Immature natural killer cell (primary cell): Measurements from ENCODE around the gene SYNPR. TPM values are rescaled to one million over a fixed set of nuclear protein-coding genes. Genes with fewer than 3 reads are reported as not detected.

Experiments used
- DNase-seq, 3 donors: peaks; one replicate each; pipeline ENCODE4 v3.0.0; 2022; ENCODE audit warnings: mixed read lengths in 1 of 3
- H3K27ac Mint-ChIP-seq, 6 donors: one replicate each; pipeline ENCODE4 v1.8.0; 2020; ENCODE audit warnings: mixed read lengths in 6 of 6, mild to moderate bottlenecking in 5 of 6, inconsistent platforms in 4 of 6, moderate library complexity in 3 of 6
- H3K27me3 Mint-ChIP-seq, 3 donors: one replicate each; pipeline ENCODE4 v1.8.0; 2020 to 2021; ENCODE audit warnings: low read depth in 3 of 3, mild to moderate bottlenecking in 3 of 3, mixed read lengths in 3 of 3, moderate library complexity in 3 of 3, inconsistent platforms in 1 of 3
- H3K36me3 Mint-ChIP-seq, 3 donors: one replicate each; pipeline ENCODE4 v1.8.0; 2020; ENCODE audit warnings: mixed read lengths in 3 of 3, inconsistent platforms in 2 of 3, mild to moderate bottlenecking in 2 of 3
- H3K4me1 Mint-ChIP-seq, 2 donors: one replicate each; pipeline ENCODE4 v1.8.0; 2020; ENCODE audit warnings: inconsistent platforms in 2 of 2, mild to moderate bottlenecking in 2 of 2, mixed read lengths in 2 of 2, moderate library complexity in 1 of 2
- H3K4me3 Mint-ChIP-seq, 5 donors: one replicate each; pipeline ENCODE4 v1.8.0; 2020; ENCODE audit warnings: mild to moderate bottlenecking in 5 of 5, mixed read lengths in 5 of 5, inconsistent platforms in 3 of 5, moderate library complexity in 3 of 5
- H3K9me3 Mint-ChIP-seq, 6 donors: one replicate each; pipeline ENCODE4 v1.8.0; 2020; ENCODE audit warnings: mild to moderate bottlenecking in 6 of 6, mixed read lengths in 6 of 6, inconsistent platforms in 4 of 6, moderate library complexity in 3 of 6
- polyA plus RNA-seq, 3 donors: library from polyadenylated mRNA; unstranded; fragments of 300-500 nt; fragmentation: Illumina TruSeq; gene quantifications; one replicate each; pipeline ENCODE4 v1.2.3, GENCODE V29; 2021

The SYNPR gene
- polyA plus RNA-seq, 3 donors from 2014 or later: not detected

GRCh38 chr3:63365671-63366070 lies 87.6 kb downstream of the SYNPR start:
- no peak overlapping the region for H3K27ac Mint-ChIP-seq
- no peak overlapping the region for H3K4me3 Mint-ChIP-seq
- H3K36me3 Mint-ChIP-seq: no peaks in the 10 kb centered on the region
- peaks cover 0 to 3% (median 1%) of the 10 kb centered on the region in 3 donors for H3K27me3 Mint-ChIP-seq
- H3K4me1 Mint-ChIP-seq: no peaks in the 10 kb centered on the region
- H3K9me3 Mint-ChIP-seq: peaks cover 0 to 6% (median 0%) of the 10 kb centered on the region in 6 donors
- DNase-seq: no peak

GRCh38 chr3:63370094-63370493 lies 92.0 kb downstream of the SYNPR start:
- Mint-ChIP-seq H3K36me3 (no peaks in the 10 kb centered on the region), H3K4me1 (no peaks in the 10 kb centered on the region), H3K9me3 (peaks cover 0 to 9% (median 0%) of the 10 kb centered on the region in 6 donors), H3K27ac (no peak overlapping the region), H3K27me3 (no peaks in the 10 kb centered on the region), H3K4me3 (no peak overlapping the region)
- no peak for DNase-seq

- H3K27ac Mint-ChIP-seq: no peak overlapping the region
- no peaks in the 10 kb centered on the region for H3K36me3 Mint-ChIP-seq
These were observed 104.9 kb downstream of the SYNPR start for GRCh38 chr3:63383040-63383439.

GRCh38 chr3:63384382-63384781 lies 106.3 kb downstream of the SYNPR start:
- no peak overlapping the region for H3K27ac Mint-ChIP-seq

More at GRCh38 chr3:63383040-63383439, 104.9 kb downstream of the SYNPR start:
- Mint-ChIP-seq H3K9me3 (peaks cover 0 to 8% (median 2%) of the 10 kb centered on the region in 6 donors), H3K27me3 (peaks cover 0 to 2% (median 0%) of the 10 kb centered on the region in 3 donors), H3K4me3 (no peak overlapping the region), H3K4me1 (no peaks in the 10 kb centered on the region)
- DNase-seq: no peak

GRCh38 chr3:63385629-63386028 lies 107.5 kb downstream of the SYNPR start:
- Mint-ChIP-seq H3K4me3 (no peak overlapping the region), H3K27ac (no peak overlapping the region), H3K36me3 (no peaks in the 10 kb centered on the region), H3K4me1 (no peaks in the 10 kb centered on the region), H3K27me3 (peaks cover 0 to 2% (median 0%) of the 10 kb centered on the region in 3 donors), H3K9me3 (peaks cover 0 to 11% (median 2%) of the 10 kb centered on the region in 6 donors)
- DNase-seq: no peak

More at GRCh38 chr3:63384382-63384781, 106.3 kb downstream of the SYNPR start:
- H3K36me3 Mint-ChIP-seq: no peaks in the 10 kb centered on the region
- no peaks in the 10 kb centered on the region for H3K4me1 Mint-ChIP-seq
- no peak for DNase-seq
- H3K9me3 Mint-ChIP-seq: peaks cover 0 to 8% (median 2%) of the 10 kb centered on the region in 6 donors
- no peak overlapping the region for H3K4me3 Mint-ChIP-seq
- H3K27me3 Mint-ChIP-seq: peaks cover 0 to 2% (median 0%) of the 10 kb centered on the region in 3 donors

- H3K4me1 Mint-ChIP-seq: no peaks in the 10 kb centered on the region
- H3K27me3 Mint-ChIP-seq: peaks cover 0 to 2% (median 0%) of the 10 kb centered on the region in 3 donors
- no peak overlapping the region for H3K27ac Mint-ChIP-seq
- no peak overlapping the region for H3K4me3 Mint-ChIP-seq
- DNase-seq: no peak
- H3K36me3 Mint-ChIP-seq: no peaks in the 10 kb centered on the region
- peaks cover 0 to 11% (median 2%) of the 10 kb centered on the region in 6 donors for H3K9me3 Mint-ChIP-seq
These were observed 108.5 kb downstream of the SYNPR start for GRCh38 chr3:63386568-63386967.

- H3K36me3 Mint-ChIP-seq: no peaks in the 10 kb centered on the region
- no peak for DNase-seq
- H3K9me3 Mint-ChIP-seq: peaks cover 0 to 11% (median 1%) of the 10 kb centered on the region in 6 donors
- H3K27ac Mint-ChIP-seq: no peak overlapping the region
- H3K4me1 Mint-ChIP-seq: no peaks in the 10 kb centered on the region
- H3K27me3 Mint-ChIP-seq: peaks cover 0 to 2% (median 0%) of the 10 kb centered on the region in 3 donors
- H3K4me3 Mint-ChIP-seq: no peak overlapping the region
These were observed 109.5 kb downstream of the SYNPR start for GRCh38 chr3:63387568-63387967.

- peaks cover 0 to 2% (median 0%) of the 10 kb centered on the region in 3 donors for H3K27me3 Mint-ChIP-seq
- no peak overlapping the region for H3K27ac Mint-ChIP-seq
- H3K4me1 Mint-ChIP-seq: no peaks in the 10 kb centered on the region
- H3K4me3 Mint-ChIP-seq: no peak overlapping the region
- DNase-seq: no peak
- H3K9me3 Mint-ChIP-seq: peaks cover 0 to 7% (median 1%) of the 10 kb centered on the region in 6 donors
- H3K36me3 Mint-ChIP-seq: no peaks in the 10 kb centered on the region
These were observed 112.7 kb downstream of the SYNPR start for GRCh38 chr3:63390710-63391230.

- Mint-ChIP-seq H3K4me1 (no peaks in the 10 kb centered on the region), H3K36me3 (no peaks in the 10 kb centered on the region), H3K4me3 (no peak overlapping the region), H3K27me3 (no peaks in the 10 kb centered on the region), H3K9me3 (peaks cover 0 to 10% (median under 1%) of the 10 kb centered on the region in 6 donors), H3K27ac (no peak overlapping the region)
- DNase-seq: no peak
These were observed 117.9 kb downstream of the SYNPR start for GRCh38 chr3:63395960-63396359.

GRCh38 chr3:63400246-63400860 lies 122.2 kb downstream of the SYNPR start:
- Mint-ChIP-seq H3K9me3 (peaks cover 0 to 14% (median under 1%) of the 10 kb centered on the region in 6 donors), H3K4me1 (no peaks in the 10 kb centered on the region), H3K36me3 (no peaks in the 10 kb centered on the region), H3K27me3 (peaks cover 0 to 3% (median 0%) of the 10 kb centered on the region in 3 donors), H3K27ac (no peak overlapping the region), H3K4me3 (no peak overlapping the region)
- DNase-seq: no peak

- Mint-ChIP-seq H3K36me3 (no peaks in the 10 kb centered on the region), H3K27ac (no peak overlapping the region), H3K9me3 (peaks cover 0 to 5% (median 0%) of the 10 kb centered on the region in 6 donors), H3K4me3 (no peak overlapping the region), H3K27me3 (peaks cover 0 to 3% (median 0%) of the 10 kb centered on the region in 3 donors), H3K4me1 (no peaks in the 10 kb centered on the region)
- no peak for DNase-seq
These were observed 127.8 kb downstream of the SYNPR start for GRCh38 chr3:63405882-63406281.

GRCh38 chr3:63413523-63413922 lies 135.4 kb downstream of the SYNPR start:
- H3K27ac Mint-ChIP-seq: no peak overlapping the region
- H3K36me3 Mint-ChIP-seq: no peaks in the 10 kb centered on the region
- no peak for DNase-seq
- peaks cover 0 to 1% (median 0%) of the 10 kb centered on the region in 3 donors for H3K27me3 Mint-ChIP-seq
- no peaks in the 10 kb centered on the region for H3K4me1 Mint-ChIP-seq
- no peak overlapping the region for H3K4me3 Mint-ChIP-seq
- H3K9me3 Mint-ChIP-seq: peaks cover 0 to 8% (median 1%) of the 10 kb centered on the region in 6 donors

- Mint-ChIP-seq H3K27me3 (peaks cover 0 to 1% (median 0%) of the 10 kb centered on the region in 3 donors), H3K4me1 (no peaks in the 10 kb centered on the region), H3K36me3 (no peaks in the 10 kb centered on the region), H3K9me3 (peaks cover 0 to 8% (median 0%) of the 10 kb centered on the region in 6 donors), H3K27ac (no peak overlapping the region), H3K4me3 (no peak overlapping the region)
- no peak for DNase-seq
These were observed 136.5 kb downstream of the SYNPR start for GRCh38 chr3:63414607-63415006.

GRCh38 chr3:63429905-63430304 lies 151.8 kb downstream of the SYNPR start:
- no peak overlapping the region for H3K4me3 Mint-ChIP-seq
- H3K9me3 Mint-ChIP-seq: peaks cover 0 to 8% (median 3%) of the 10 kb centered on the region in 6 donors
- no peak for DNase-seq
- H3K4me1 Mint-ChIP-seq: no peaks in the 10 kb centered on the region
- H3K27ac Mint-ChIP-seq: no peak overlapping the region
- H3K36me3 Mint-ChIP-seq: no peaks in the 10 kb centered on the region
- peaks cover 0 to 7% (median 0%) of the 10 kb centered on the region in 3 donors for H3K27me3 Mint-ChIP-seq
